Measurements from ENCODE around the gene TNK1. TPM values are rescaled to one million over a fixed set of nuclear protein-coding genes. Genes with fewer than 3 reads are reported as not detected.

TNK1 gene
- total RNA-seq, 1 experiment from 2014 or later: not detected

DNA sequence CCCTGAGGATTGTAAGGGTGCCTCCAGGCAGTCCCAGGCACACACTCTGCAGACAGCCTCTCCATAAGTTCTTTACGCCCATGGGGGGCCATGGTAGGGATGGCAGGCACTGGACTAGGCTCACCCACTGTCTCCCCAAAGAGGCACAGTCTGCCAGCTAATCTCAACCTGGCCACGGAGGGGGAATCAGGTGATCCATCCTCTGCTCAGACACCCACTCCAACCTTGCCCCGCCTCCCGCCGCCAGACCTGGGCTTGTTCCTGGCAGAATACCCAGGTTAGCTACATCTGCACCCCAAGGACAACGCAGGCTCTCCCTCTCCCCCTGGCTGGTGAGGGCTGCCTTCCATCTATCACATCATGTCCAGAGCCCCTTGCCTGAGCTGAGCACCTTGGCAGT, 28.0 kb downstream of the TNK1 start:
- no peak for DNase-seq (ENCODE audit: low read depth)

DNA sequence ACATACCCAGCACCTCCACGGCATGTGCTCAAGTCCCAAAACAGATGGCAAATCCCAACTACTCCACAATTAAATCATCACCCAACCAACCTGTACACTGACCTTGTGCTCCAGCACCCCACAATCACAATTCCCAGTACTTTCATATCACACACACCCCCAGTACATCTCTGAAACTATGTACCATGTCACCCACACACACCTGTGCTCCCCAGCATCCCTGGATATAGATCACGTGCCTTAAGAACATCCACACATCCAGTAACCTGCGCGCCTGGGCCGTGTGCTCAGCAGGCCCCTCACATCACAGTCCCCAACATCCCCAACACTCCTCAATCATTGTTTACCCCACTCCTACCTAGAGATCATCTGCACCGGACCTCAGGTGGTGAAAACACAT, 28.8 kb downstream of the TNK1 start:
- no peak for DNase-seq (ENCODE audit: low read depth)

DNA sequence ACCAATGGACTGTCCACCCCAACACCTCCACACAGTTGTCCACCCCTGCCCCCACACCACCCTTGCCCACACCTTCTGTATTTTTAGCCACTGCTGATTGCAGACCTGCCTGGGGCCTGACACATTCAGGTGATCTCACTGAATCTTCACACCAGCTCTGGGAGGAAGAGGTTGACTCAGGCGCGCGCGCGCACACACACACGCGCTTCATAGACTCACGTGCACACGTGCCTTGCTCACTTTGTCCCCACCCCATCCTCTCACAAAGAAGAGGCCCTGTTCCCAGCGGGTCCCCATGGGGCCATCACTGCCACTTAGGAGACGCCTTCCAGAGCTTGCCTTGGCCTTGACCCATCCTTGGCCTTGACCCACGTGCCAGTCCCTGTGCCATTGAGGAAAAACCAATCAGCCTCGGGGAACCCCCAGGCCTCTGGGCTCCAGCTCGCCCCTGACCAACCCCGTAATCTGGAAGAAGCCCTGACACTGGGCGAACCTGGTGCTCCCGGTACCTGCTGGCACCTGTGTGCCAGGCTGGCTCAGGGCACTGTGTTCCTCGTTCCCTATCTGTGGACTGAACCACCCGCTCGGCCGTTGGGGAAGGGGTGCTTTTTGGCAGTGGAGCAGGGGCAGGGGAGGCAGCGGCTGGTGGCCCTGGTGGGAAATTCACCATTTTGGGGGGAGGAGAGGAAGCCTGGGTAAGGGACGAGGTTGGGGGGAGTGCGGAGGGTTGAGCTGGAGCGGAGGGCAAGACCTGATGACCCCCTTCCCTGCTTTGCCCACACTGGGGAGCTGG, 29.9 kb downstream of the TNK1 start:
- no peak for DNase-seq (ENCODE audit: low read depth)

DNA sequence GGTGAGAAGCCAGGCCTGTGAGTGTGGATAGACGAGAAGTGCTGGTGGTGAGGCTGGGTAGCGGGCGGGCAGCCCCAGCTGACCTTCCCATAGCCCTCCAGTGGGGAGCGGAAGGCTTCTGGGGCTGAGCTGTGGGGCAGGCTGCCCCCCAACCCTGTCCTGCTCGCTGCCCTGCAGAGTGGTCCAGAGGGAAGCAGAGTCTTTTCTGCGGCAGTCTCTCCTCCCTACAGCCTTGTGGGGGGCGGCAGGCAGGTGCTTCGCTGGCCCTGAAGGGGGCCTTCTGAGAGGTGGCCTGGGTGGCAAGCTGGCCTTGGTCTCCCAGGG, 30.5 kb downstream of the TNK1 start:
- DNase-seq (ENCODE audit: low read depth): no peak

DNA sequence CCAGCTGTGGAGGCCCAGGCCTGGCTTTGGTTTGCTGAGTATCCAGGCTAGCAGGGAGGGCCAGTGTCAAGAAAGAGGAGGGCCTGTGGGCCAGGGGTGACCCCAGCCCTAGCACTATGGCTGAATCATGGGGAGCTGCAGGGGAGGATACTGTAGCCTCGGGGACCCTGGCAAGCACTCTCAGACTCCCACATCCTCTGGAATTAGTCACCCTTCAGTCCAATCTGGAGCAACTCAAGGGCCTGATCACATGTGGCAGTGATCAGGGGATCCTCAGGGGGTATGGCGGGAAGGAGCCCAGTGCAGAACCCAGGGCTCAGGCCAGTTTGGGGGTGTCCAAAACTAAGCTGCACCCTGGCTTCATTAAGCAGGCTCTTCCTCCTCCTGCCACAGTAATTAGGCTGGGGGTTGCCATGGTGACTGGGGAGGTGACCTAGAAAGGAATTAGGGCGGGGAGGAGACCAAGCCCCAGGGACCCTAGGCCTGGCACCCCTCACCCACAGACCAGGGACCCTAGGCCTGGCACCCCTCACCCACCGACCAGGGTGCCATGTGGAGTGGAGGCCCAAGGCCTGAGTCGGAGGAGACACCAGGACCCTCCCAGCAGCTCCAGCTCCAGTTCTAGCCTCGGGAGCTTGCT, 32.6 kb downstream of the TNK1 start:
- DNase-seq (ENCODE audit: low read depth): peak; percentile 24

DNA sequence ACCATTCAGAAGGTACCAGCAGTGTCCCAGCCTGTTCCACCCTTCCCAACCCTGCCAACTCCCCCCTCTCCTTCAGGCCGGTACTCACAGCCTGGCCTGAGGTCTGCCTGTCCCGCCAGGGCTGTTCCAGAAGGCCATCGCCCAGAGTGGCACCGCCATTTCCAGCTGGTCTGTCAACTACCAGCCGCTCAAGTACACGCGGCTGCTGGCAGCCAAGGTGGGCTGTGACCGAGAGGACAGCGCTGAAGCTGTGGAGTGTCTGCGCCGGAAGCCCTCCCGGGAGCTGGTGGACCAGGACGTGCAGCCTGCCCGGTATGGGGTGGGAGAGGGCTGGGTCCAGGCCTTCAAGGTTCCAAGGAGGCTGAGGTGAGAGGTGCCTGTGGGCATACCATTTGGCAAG, 33.9 kb downstream of the TNK1 start:
- DNase-seq (ENCODE audit: low read depth): no peak

DNA sequence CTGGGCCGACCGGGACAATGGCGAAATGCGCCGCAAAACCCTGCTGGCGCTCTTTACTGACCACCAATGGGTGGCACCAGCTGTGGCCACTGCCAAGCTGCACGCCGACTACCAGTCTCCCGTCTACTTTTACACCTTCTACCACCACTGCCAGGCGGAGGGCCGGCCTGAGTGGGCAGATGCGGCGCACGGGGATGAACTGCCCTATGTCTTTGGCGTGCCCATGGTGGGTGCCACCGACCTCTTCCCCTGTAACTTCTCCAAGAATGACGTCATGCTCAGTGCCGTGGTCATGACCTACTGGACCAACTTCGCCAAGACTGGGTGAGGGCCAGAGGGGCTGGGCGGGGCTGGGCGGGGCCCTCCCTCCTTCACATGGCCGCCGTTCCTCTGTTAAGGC, 34.9 kb downstream of the TNK1 start:
- DNase-seq (ENCODE audit: low read depth): no peak

DNA sequence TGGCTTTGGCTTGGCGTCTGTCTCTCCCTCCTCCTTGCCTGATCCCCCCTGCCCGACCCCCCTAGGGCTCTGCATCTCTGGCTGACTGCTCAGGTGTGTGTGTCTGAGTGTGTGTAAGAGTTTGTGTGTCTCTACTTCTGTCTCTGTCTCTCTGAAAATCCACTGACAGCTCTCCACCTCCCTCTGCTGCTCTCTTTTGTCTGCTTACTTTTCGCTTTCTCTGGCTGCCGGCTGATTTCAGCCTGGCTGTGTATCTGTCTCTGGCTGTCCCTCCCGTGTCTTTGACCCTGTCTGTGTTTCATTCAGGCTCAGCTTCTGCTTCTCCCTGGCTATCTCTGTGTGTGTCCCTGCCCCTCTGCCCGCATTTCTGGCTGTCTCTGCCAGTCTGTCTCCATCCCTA, 35.4 kb downstream of the TNK1 start:
- DNase-seq (ENCODE audit: low read depth): no peak

DNA sequence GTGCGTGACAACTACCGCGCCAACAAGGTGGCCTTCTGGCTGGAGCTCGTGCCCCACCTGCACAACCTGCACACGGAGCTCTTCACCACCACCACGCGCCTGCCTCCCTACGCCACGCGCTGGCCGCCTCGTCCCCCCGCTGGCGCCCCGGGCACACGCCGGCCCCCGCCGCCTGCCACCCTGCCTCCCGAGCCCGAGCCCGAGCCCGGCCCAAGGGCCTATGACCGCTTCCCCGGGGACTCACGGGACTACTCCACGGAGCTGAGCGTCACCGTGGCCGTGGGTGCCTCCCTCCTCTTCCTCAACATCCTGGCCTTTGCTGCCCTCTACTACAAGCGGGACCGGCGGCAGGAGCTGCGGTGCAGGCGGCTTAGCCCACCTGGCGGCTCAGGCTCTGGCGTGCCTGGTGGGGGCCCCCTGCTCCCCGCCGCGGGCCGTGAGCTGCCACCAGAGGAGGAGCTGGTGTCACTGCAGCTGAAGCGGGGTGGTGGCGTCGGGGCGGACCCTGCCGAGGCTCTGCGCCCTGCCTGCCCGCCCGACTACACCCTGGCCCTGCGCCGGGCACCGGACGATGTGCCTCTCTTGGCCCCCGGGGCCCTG, 36.3 kb downstream of the TNK1 start:
- no peak for DNase-seq (ENCODE audit: low read depth)

DNA sequence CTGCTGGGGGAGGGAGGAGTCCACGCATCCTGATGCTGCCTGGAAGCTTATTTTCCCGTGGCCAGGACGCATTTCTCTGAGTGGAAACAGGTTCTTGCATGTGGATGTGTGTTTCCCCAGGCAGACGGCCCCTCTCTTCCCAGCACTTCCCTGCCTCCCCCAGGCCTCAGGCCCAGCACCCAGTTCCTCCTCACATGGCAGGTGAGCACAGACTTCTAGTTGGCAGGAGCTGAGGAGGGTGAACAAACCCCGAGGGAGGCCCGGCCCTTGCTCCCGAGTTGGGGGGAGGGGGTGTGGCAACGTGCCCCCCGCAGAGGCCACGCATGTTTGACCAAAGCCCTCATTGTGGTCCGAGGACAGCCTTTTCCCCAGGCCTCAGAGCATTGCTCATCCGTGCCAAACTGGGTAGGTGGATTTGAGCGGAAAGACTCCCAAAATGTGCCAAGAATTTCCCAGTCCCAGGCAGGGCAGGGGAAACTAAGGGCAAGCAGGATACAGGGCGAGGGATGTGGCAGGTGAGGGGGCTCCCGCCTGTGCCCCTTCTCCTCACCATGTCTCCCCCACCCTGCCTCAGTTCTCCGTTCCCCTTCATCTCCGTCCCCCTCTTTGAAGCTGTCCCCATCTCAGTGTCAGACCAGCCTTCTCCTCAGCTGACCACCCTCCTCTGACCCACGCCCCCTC, 37.7 kb downstream of the TNK1 start:
- DNase-seq (ENCODE audit: low read depth): no peak

DNA sequence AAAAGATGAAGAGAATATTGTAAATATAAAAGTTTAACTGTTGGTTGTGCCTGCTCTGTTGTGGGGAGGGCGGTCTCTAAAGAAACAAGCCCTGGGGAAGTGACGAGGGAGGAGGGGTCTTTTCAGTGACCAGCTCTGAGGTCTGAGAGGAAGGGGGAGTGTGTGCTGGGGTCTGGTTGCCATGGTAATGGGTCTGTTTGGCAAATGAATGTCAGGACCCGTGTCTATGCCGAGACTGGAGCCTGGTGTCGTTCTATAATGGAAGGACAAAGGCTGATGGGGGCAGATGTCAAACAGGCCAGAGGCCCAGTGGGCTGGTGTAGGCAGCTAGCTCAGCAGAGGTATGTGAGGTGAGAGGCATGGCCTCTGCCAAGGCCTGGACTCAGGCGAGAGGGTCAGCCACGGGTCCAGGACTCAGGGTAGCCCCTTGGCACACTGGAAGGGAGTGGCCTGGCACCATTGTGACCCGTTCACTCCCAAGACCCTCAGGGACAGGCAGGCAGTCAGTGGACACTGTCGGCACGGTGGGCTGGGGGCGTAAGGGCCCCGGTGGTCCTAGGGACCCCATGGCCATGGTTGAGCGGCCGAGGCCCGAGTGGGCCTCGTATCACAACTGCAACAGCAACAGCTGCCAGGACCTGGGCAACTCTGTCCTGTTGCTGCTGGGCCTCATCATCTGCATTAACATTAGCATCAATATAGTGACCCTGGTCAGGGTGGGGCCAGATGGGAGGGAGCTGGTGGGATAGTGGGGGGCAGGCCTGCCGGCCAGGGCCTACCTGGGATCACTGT, 39.1 kb downstream of the TNK1 start, which contains the start of gene SPEM1:
Gene SPEM1, plus strand, starts transcription at position 506 of the 792 bp plus-strand sequence. Its CDS starts 61 bp downstream, at position 567.
- DNase-seq (ENCODE audit: low read depth): no peak

DNA sequence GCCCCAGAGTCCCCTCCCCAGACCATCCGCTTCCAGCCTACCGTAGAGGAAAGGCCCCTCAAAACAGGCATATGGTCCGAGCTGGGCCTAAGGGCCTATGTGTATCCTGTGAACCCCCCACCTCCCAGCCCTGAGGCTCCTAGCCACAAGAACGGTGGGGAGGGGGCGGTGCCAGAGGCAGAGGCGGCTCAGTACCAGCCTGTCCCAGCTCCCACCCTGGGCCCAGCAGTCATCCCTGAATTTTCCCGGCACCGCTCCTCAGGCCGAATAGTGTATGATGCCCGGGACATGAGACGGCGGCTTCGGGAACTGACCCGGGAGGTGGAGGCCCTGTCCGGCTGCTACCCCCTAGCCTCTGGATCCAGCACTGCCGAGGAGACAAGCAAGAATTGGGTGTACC, 40.3 kb downstream of the TNK1 start:
- no peak for DNase-seq (ENCODE audit: low read depth)

DNA sequence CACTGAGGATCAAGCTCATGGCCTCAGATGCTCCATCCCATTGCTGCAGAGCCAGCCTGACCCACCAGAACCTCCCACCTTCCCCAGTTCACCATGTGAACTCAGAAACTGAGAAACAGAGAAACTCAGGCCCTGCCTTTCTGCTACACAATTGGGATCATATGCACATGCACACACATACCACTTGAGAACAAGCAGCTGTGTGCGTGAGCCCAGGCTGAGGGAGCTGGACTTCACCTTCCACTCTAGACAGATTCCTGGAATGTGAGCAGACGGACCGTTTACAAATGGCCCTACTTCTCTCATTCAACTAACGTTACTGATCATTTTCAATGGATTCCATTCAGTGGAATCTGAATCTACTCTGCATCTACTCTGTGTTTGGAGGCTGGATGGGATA, 42.8 kb downstream of the TNK1 start:
- no peak for DNase-seq (ENCODE audit: low read depth)

DNA sequence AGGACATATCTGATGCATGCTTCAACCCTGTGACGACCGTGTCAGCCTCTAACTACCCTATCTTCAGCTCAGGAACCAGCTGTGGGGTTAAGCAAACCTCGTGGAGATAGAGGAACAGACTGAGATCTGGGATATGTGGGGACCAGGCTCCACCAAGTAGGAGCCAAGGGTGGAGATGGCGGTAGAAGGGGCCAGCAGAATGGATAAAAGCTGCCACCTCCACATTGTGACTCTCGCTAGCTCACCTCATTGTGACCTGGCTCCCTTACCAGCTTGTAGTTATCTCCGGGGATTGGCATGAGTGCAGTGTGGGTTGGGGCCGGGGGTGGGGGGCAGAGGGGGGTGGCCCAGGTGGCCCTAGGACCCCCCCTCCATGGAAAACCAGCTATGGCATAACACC, 44.4 kb downstream of the TNK1 start, which contains the start of gene SPEM2:
Gene SPEM2, plus strand, starts transcription at position 301 of the 400 bp plus-strand sequence. Its CDS starts 73 bp downstream, at position 374.
- DNase-seq (ENCODE audit: low read depth): no peak

DNA sequence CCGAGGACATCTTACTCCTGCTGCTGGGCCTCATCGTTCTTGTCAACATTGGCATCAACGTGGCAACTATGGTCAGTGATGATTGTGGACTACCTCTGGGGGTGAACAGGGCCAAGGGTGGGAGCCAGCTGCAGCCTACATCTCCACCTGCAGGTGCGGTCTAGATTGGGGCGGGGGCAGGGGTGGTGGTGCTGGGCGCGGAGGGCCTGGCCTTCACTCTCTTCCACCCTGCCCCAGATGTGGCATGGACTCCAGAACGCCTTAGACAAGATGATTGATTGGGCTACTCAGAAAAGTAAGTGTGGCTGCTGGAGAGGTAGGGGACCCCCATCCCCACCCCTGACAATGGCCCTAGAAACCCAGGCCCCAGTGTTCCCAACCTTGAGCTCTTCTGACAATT, 44.9 kb downstream of the TNK1 start:
- no peak for DNase-seq (ENCODE audit: low read depth)

DNA sequence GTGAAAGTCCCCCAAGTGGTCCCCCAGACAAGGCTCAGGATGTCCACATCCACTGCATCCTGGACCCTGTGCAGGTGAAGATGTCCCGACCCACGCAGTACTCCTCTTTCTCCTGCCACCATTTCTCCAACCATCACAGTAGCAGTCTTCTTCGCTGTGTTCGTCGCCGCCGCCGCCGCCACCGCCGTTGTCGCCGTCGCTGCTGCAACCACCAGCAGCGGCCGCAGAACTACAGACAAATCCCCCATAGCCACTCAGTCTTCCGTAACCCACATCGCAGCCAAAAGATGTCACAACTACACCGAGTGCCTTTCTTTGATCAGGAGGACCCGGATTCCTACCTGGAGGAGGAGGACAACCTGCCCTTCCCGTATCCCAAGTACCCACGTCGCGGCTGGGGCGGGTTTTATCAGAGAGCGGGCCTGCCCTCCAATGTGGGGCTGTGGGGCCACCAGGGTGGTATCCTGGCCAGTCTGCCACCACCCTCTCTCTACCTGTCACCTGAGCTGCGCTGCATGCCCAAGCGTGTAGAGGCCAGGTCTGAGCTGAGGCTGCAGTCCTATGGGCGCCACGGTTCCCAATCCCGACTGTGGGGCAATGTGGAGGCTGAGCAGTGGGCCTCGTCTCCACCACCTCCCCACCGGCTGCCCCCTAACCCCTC, 45.4 kb downstream of the TNK1 start:
- DNase-seq (ENCODE audit: low read depth): no peak

DNA sequence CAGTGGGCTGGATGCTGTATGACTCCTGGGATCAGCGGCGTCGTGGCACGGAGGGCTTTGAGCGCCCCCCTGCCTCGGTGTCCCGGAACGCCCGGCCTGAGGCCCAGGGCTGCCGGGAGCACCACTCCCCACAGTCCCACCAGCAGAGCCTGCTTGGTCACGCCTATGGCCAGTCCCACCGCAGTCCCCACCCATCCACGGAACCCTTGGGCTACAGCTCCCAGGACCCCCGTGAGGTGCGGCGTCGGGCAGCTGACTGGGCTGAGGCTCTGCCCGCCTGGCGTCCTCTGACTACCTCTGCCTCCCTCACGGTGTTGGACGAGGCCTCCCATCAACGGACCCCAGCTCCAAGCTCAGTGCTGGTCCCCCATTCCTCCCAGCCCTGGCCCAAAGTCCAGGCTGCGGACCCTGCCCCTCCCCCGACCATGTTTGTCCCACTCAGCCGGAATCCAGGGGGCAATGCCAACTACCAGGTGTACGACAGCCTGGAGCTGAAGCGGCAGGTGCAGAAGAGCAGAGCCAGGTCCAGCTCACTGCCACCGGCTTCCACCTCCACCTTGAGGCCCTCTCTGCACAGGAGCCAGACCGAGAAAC, 46.1 kb downstream of the TNK1 start:
- DNase-seq (ENCODE audit: low read depth): no peak

DNA sequence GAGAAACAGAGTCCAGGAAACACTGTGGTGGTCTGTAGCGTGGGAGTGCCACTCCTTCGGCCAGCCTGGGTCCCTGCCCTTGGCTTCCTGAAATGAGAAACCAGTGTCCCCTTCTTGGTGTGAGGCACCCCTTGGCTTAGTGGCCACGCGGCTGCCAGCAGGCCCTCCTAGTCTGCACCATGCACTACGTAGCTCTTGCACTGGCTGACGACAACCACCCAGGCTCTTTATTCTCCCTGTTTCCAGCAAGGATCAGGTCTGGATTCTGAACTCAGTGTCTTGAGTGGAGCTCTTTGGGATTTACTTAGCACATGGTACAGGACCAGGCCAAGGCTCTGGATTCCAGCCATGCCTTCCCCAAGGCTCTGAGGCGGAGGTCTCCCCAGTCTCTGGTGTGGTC, 46.7 kb downstream of the TNK1 start:
- no peak for DNase-seq (ENCODE audit: low read depth)

DNA sequence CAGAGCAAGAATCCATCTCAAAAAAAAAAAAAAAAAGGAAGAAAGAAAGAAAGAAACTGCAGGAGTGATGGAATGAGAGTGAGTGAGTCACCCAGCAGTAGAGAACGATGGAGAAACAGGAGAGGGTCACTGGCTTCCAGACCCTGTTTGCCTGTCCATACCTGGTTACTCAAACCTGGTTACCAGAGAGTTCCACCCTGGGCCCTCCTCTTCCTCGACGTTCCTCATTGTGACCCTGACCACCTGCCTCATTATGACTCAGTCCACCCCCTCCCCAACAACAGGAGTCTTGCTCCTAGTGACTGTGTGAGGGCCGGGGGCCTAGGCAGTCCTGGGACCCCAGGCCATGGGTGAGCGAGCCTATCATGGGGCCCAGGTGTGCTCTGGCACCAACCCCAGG, 47.7 kb downstream of the TNK1 start, which contains the start of gene SPEM3:
Gene SPEM3, plus strand, starts transcription at position 301 of the 400 bp plus-strand sequence. Its CDS starts 46 bp downstream, at position 347.
- no peak for DNase-seq (ENCODE audit: low read depth)

DNA sequence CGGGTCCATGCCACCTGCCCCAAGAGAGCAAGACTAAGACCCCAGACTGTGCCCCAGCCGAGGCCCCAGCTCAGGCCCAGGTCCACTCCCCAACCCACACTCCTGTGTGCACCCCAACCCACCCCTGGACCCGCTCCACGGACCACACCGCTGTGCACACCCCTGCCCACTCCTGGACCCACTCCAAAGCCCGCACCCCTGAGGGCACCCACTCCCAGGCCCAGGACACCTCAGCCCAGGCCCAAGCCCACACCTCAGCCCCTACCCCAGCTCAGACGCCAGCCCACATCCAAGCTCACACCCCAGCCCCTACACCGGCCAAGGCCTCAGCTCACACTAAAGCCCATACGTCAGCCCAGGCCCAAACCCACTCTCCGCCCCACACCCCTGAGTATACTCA, 48.8 kb downstream of the TNK1 start:
- no peak for DNase-seq (ENCODE audit: low read depth)
